Nephron (organoid): ENCODE results near the gene ALPP.
"Not testable (repeated sequence)": the region's sequence is repeated elsewhere in the genome, so short reads cannot be mapped to it uniquely, and the experiment has no call there.

Experiments used
- H3K27ac Mint-ChIP-seq, 3 experiments: 2 replicates each; pipeline ENCODE4 v1.8.0; 2020; ENCODE audit warnings: mixed read lengths in 3 of 3, mild to moderate bottlenecking in 2 of 3, moderate library complexity in 1 of 3
- H3K27me3 Mint-ChIP-seq: 2 replicates; pipeline ENCODE4 v1.8.0; 2021; ENCODE audit warnings: low read depth, mild to moderate bottlenecking, moderate library complexity, mixed read lengths
- H3K36me3 Mint-ChIP-seq: 2 replicates; pipeline ENCODE4 v1.8.0; 2020; ENCODE audit warnings: low read depth, mixed read lengths
- H3K4me1 Mint-ChIP-seq: 2 replicates; pipeline ENCODE4 v1.8.0; 2020; ENCODE audit warnings: mixed read lengths
- H3K4me3 Mint-ChIP-seq, 3 experiments: 2 replicates each; pipeline ENCODE4 v1.8.0; 2020; ENCODE audit warnings: mild to moderate bottlenecking in 3 of 3, mixed read lengths in 3 of 3, moderate library complexity in 2 of 3
- H3K9me3 Mint-ChIP-seq: 2 replicates; pipeline ENCODE4 v1.8.0; 2020; ENCODE audit warnings: mixed read lengths
- TF ChIP-seq, protein P1 (sequence below), 3 experiments: fragments of 200-600 bp; sonication (generic); IDR thresholded peaks; one replicate each; pipeline ENCODE4 v1.5.0; 2021; ENCODE audit warnings: antibody characterized with exemption in 3 of 3; ENCODE audit not compliant: unreplicated experiment in 3 of 3

ALPP gene

GRCh38 chr2:232336981-232337720 is 41.4 kb upstream of the ALPP start:
- Mint-ChIP-seq H3K4me1 (no peaks in the 10 kb centered on the region), H3K27me3 (peaks cover 3% of the 10 kb centered on the region), H3K4me3 (no peak overlapping the region), H3K9me3 (no peaks in the 10 kb centered on the region), H3K36me3 (peaks cover 5% of the 10 kb centered on the region), H3K27ac (no peak overlapping the region)
- TF ChIP-seq, protein P1, sequence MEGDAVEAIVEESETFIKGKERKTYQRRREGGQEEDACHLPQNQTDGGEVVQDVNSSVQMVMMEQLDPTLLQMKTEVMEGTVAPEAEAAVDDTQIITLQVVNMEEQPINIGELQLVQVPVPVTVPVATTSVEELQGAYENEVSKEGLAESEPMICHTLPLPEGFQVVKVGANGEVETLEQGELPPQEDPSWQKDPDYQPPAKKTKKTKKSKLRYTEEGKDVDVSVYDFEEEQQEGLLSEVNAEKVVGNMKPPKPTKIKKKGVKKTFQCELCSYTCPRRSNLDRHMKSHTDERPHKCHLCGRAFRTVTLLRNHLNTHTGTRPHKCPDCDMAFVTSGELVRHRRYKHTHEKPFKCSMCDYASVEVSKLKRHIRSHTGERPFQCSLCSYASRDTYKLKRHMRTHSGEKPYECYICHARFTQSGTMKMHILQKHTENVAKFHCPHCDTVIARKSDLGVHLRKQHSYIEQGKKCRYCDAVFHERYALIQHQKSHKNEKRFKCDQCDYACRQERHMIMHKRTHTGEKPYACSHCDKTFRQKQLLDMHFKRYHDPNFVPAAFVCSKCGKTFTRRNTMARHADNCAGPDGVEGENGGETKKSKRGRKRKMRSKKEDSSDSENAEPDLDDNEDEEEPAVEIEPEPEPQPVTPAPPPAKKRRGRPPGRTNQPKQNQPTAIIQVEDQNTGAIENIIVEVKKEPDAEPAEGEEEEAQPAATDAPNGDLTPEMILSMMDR (IDR thresholded peaks at IDR 0.05; ENCODE audit: unreplicated experiment in 3 of 3) = no peak

- H3K4me1 Mint-ChIP-seq, H3K4me3 Mint-ChIP-seq, H3K36me3 Mint-ChIP-seq, H3K9me3 Mint-ChIP-seq, H3K27ac Mint-ChIP-seq, H3K27me3 Mint-ChIP-seq: not testable (repeated sequence)
These were observed 40.3 kb upstream of the ALPP start for GRCh38 chr2:232338094-232338758.

GRCh38 chr2:232338759-232339106 is 39.8 kb upstream of the ALPP start:
- no peaks in the 10 kb centered on the region for H3K4me1 Mint-ChIP-seq
- peaks cover 5% of the 10 kb centered on the region for H3K36me3 Mint-ChIP-seq
- TF ChIP-seq, protein P1 (IDR thresholded peaks at IDR 0.05; ENCODE audit: unreplicated experiment in 3 of 3) = no peak
- no peaks in the 10 kb centered on the region for H3K27me3 Mint-ChIP-seq
- H3K4me3 Mint-ChIP-seq = no peak overlapping the region
- no peaks in the 10 kb centered on the region for H3K9me3 Mint-ChIP-seq
- H3K27ac Mint-ChIP-seq = no peak overlapping the region

GRCh38 chr2:232339121-232340081 is 39.1 kb upstream of the ALPP start:
- Mint-ChIP-seq H3K36me3 (peaks cover 5% of the 10 kb centered on the region), H3K9me3 (no peaks in the 10 kb centered on the region), H3K27me3 (no peaks in the 10 kb centered on the region), H3K4me3 (no peak overlapping the region), H3K4me1 (no peaks in the 10 kb centered on the region), H3K27ac (no peak overlapping the region)
- TF ChIP-seq, protein P1 (IDR thresholded peaks at IDR 0.05; ENCODE audit: unreplicated experiment in 3 of 3) = no peak

- TF ChIP-seq, protein P1 (IDR thresholded peaks at IDR 0.05; ENCODE audit: unreplicated experiment in 3 of 3) = no peak
- Mint-ChIP-seq H3K4me1 (no peaks in the 10 kb centered on the region), H3K36me3 (peaks cover 5% of the 10 kb centered on the region), H3K4me3 (no peak overlapping the region), H3K27ac (no peak overlapping the region), H3K9me3 (no peaks in the 10 kb centered on the region), H3K27me3 (no peaks in the 10 kb centered on the region)
These were observed 38.2 kb upstream of the ALPP start for GRCh38 chr2:232340171-232340935.
